HepG2 (cell line): ENCODE measurements around the gene PHF23. TPM values are rescaled to one million over a fixed set of nuclear protein-coding genes. Genes with fewer than 3 reads are reported as not detected.

Experiments
- BRCA1 ChIP-seq: sonication (generic); formaldehyde crosslinking; IDR thresholded peaks from 2 replicates; pipeline ENCODE4 v1.4.0; 2020; ENCODE audit warnings: missing genetic modification reagents
- DNMT3B ChIP-seq: conservative IDR thresholded peaks from 2 replicates; pipeline ENCODE4 v1.6.1; 2016; ENCODE audit warnings: missing biosample characterization, control low read depth
- HBP1 ChIP-seq: IDR thresholded peaks from 2 replicates; pipeline ENCODE4 v1.6.1; 2016; ENCODE audit warnings: low read depth, control low read depth
- HNRNPLL ChIP-seq: fragments of 200-400 bp; formaldehyde crosslinking; IDR thresholded peaks from 2 replicates; pipeline ENCODE4 v1.6.1; 2017; ENCODE audit warnings: mild to moderate bottlenecking, low read depth, low read length; ENCODE audit not compliant: poor library complexity, severe bottlenecking
- MEF2D ChIP-seq: sonication (generic); formaldehyde crosslinking; IDR thresholded peaks from 2 replicates; pipeline ENCODE4 v1.5.1; 2020; ENCODE audit warnings: mild to moderate bottlenecking, missing genetic modification reagents
- MXD3 ChIP-seq: IDR thresholded peaks from 2 replicates; pipeline ENCODE4 v1.6.1; 2016; ENCODE audit warnings: mild to moderate bottlenecking, missing biosample characterization, missing genetic modification reagents
- NFATC3 ChIP-seq: sonication (generic); formaldehyde crosslinking; IDR thresholded peaks from 2 replicates; pipeline ENCODE4 v1.5.1; 2020; ENCODE audit warnings: mild to moderate bottlenecking, missing genetic modification reagents
- PRDM15 ChIP-seq: sonication (generic); formaldehyde crosslinking; IDR thresholded peaks from 2 replicates; pipeline ENCODE4 v1.4.0; 2020; ENCODE audit warnings: missing genetic modification reagents
- SP2 ChIP-seq: sonication (generic); formaldehyde crosslinking; IDR thresholded peaks from 2 replicates; pipeline ENCODE4 v1.5.1; 2020; ENCODE audit warnings: mild to moderate bottlenecking, missing genetic modification reagents
- SRSF9 ChIP-seq: fragments of 200-400 bp; formaldehyde crosslinking; IDR thresholded peaks from 2 replicates; pipeline ENCODE4 v1.6.1; 2018; ENCODE audit warnings: borderline replicate concordance, mild to moderate bottlenecking, low read depth, low read length; ENCODE audit not compliant: insufficient read depth, poor library complexity, severe bottlenecking
- UBTF ChIP-seq: sonication (generic); formaldehyde crosslinking; IDR thresholded peaks from 2 replicates; pipeline ENCODE4 v1.4.0; 2020; ENCODE audit warnings: mild to moderate bottlenecking, missing genetic modification reagents
- YEATS4 ChIP-seq: sonication (generic); formaldehyde crosslinking; IDR thresholded peaks from 2 replicates; pipeline ENCODE4 v1.4.0; 2020; ENCODE audit warnings: missing genetic modification reagents, borderline replicate concordance
- ZMAT5 ChIP-seq: sonication (generic); formaldehyde crosslinking; IDR thresholded peaks from 2 replicates; pipeline ENCODE4 v1.5.0; 2020; ENCODE audit warnings: mild to moderate bottlenecking, low read depth, missing genetic modification reagents, borderline replicate concordance
- ZNF138 ChIP-seq: sonication (generic); formaldehyde crosslinking; IDR thresholded peaks from 2 replicates; pipeline ENCODE4 v1.5.0; 2020; ENCODE audit warnings: mild to moderate bottlenecking, low read depth, missing genetic modification reagents
- ZNF431 ChIP-seq: sonication (generic); formaldehyde crosslinking; IDR thresholded peaks from 2 replicates; pipeline ENCODE4 v1.9.0; 2022; ENCODE audit warnings: missing genetic modification reagents, low read depth, mild to moderate bottlenecking, borderline replicate concordance
- ZNF484 ChIP-seq: sonication (generic); formaldehyde crosslinking; IDR thresholded peaks from 2 replicates; pipeline ENCODE4 v1.5.1; 2020; ENCODE audit warnings: mild to moderate bottlenecking, low read depth, missing genetic modification reagents, borderline replicate concordance
- ZNF550 ChIP-seq: sonication (generic); formaldehyde crosslinking; IDR thresholded peaks from 2 replicates; pipeline ENCODE4 v1.4.0; 2020; ENCODE audit warnings: mild to moderate bottlenecking, missing genetic modification reagents, borderline replicate concordance
- ZNF576 ChIP-seq: sonication (generic); formaldehyde crosslinking; IDR thresholded peaks from 2 replicates; pipeline ENCODE4 v1.4.0; 2020; ENCODE audit warnings: mild to moderate bottlenecking, missing genetic modification reagents
- ZNF709 ChIP-seq: sonication (generic); formaldehyde crosslinking; IDR thresholded peaks from 2 replicates; pipeline ENCODE4 v1.5.0; 2020; ENCODE audit warnings: mild to moderate bottlenecking, missing genetic modification reagents
- polyA plus RNA-seq, 8 experiments: library from polyadenylated mRNA; depleted of rRNA in 3 of 8; stranded (reverse) in 7 of 8; unstranded in 1 of 8; fragments of >200 nt; fragmentation: Illumina TruSeq in 4 of 8; extraction: Trizol in 4 of 8; gene quantifications; 2 replicates each; pipeline versions ENCODE4 v1.2.1 to v1.2.3, GENCODE V29; 2011 to 2016; ENCODE audit warnings: low read depth in 4 of 8, missing spikeins in 1 of 8, mixed read lengths in 1 of 8; ENCODE audit not compliant: insufficient read depth in 1 of 8
- total RNA-seq, 5 experiments: library from RNA; depleted of rRNA; stranded (reverse); fragments of >200 nt; fragmentation: Illumina TruSeq; extraction: Trizol; gene quantifications; 2 replicates each; pipeline ENCODE4 v1.2.3, GENCODE V29; 2016; ENCODE audit warnings: low read depth in 1 of 5

PHF23 gene
- total and polyA plus RNA-seq, 2 of the 13 experiments (the other 11 are each of a cell fraction or from before 2014, with no cell fraction given), result 27.6 to 33.2 TPM

GRCh38 chr17:7239091-7240027, at the start of gene PHF23 (continued):
- peak; percentile 71 for TF ChIP-seq MEF2D (CRISPR knock-in tag)
- no peak for TF ChIP-seq BRCA1
- peak; percentile 24; the same call in 1 of the 2 replicates for TF ChIP-seq YEATS4 (CRISPR knock-in tag)
- TF ChIP-seq PRDM15 (CRISPR knock-in tag), result 0 out of 2 replicates have a peak, but pooled peaks have one; percentile 23
- no peak for TF ChIP-seq ZMAT5 (CRISPR knock-in tag)
- TF ChIP-seq HBP1 (CRISPR knock-in tag), result peak; percentile 53
- peak; percentile 60 for TF ChIP-seq SP2
- TF ChIP-seq ZNF138 (CRISPR knock-in tag), result no peak
- TF ChIP-seq UBTF (CRISPR knock-in tag), result peak; percentile 11; the same call in 1 of the 2 replicates
- TF ChIP-seq SRSF9, result no peak
- no peak for TF ChIP-seq ZNF576 (CRISPR knock-in tag)
- no peak; the same call in none of the 2 replicates for TF ChIP-seq MXD3
- TF ChIP-seq HNRNPLL, result peak; percentile 97
- no peak for TF ChIP-seq ZNF484
- no peak for TF ChIP-seq ZNF709 (CRISPR knock-in tag)
- no peak for TF ChIP-seq DNMT3B (CRISPR knock-in tag)
- TF ChIP-seq ZNF550 (CRISPR knock-in tag), result no peak
- TF ChIP-seq ZNF431 (CRISPR knock-in tag), result no peak; the same call in 1 of the 2 replicates
- TF ChIP-seq NFATC3 (CRISPR knock-in tag), result no peak
